Epithelial cell of proximal tubule (primary cell): ENCODE data around the gene SIRPG. TPM values are rescaled to one million over a fixed set of nuclear protein-coding genes. Genes with fewer than 3 reads are reported as not detected.

ENCODE experiments used
- DNase-seq: peaks from one replicate; pipeline ENCODE4 v3.0.0-alpha.2; 2011; ENCODE audit warnings: low read depth
- H3K4me3 ChIP-seq: 2 replicates; pipeline ENCODE4 v1.5.1; 2011; ENCODE audit warnings: low read depth, mild to moderate bottlenecking, low read length
- CTCF ChIP-seq: conservative IDR thresholded peaks from 2 replicates; pipeline ENCODE4 v1.5.1; 2012; ENCODE audit warnings: low read depth, mild to moderate bottlenecking, low read length
- total RNA-seq: library from RNA; depleted of rRNA; stranded (reverse); fragments of >200 nt; gene quantifications from 2 replicates; pipeline ENCODE4 v1.2.3, GENCODE V29; 2015

Gene SIRPG
- total RNA-seq, 1 donor from 2014 or later: not detected

- no peak for TF ChIP-seq CTCF
- DNase-seq: no peak
- H3K4me3 ChIP-seq: no peak overlapping the region
Measured at GRCh38 chr20:1696521-1697209, 39.1 kb upstream of the SIRPG start.

GRCh38 chr20:1694672-1695071 lies 37.1 kb upstream of the SIRPG start:
- TF ChIP-seq CTCF: no peak
- no peak for DNase-seq
- no peak overlapping the region for H3K4me3 ChIP-seq

GRCh38 chr20:1693427-1693826 lies 35.8 kb upstream of the SIRPG start:
- DNase-seq: no peak
- TF ChIP-seq CTCF: no peak
- no peak overlapping the region for H3K4me3 ChIP-seq

- no peak overlapping the region for H3K4me3 ChIP-seq
- no peak for DNase-seq
- TF ChIP-seq CTCF: no peak
Measured at GRCh38 chr20:1689721-1690120, 32.1 kb upstream of the SIRPG start.

GRCh38 chr20:1688886-1689538 lies 31.4 kb upstream of the SIRPG start:
- TF ChIP-seq CTCF: no peak
- DNase-seq: no peak
- H3K4me3 ChIP-seq: no peak overlapping the region

GRCh38 chr20:1687053-1687452 lies 29.5 kb upstream of the SIRPG start:
- DNase-seq: no peak
- TF ChIP-seq CTCF: no peak
- H3K4me3 ChIP-seq: no peak overlapping the region

- no peak overlapping the region for H3K4me3 ChIP-seq
- no peak for DNase-seq
- TF ChIP-seq CTCF: no peak
Measured at GRCh38 chr20:1686151-1686748, 28.7 kb upstream of the SIRPG start.
